Ishikawa (cell line): ENCODE measurements around the gene YIPF6.

Source experiments
- CEBPB ChIP-seq: IDR thresholded peaks from 2 replicates; pipeline ENCODE4 v1.6.1; 2012
- EP300 ChIP-seq: IDR thresholded peaks from 2 replicates; pipeline ENCODE4 v1.6.1; 2012; ENCODE audit warnings: borderline replicate concordance
- FOXM1 ChIP-seq: IDR thresholded peaks from 2 replicates; pipeline ENCODE4 v1.6.1; 2012; ENCODE audit warnings: low read depth, borderline replicate concordance
- NFIC ChIP-seq: IDR thresholded peaks from 2 replicates; pipeline ENCODE4 v1.6.1; 2012
- RAD21 ChIP-seq: IDR thresholded peaks from 2 replicates; pipeline ENCODE4 v1.6.1; 2012; ENCODE audit warnings: low read depth
- TAF1 ChIP-seq: IDR thresholded peaks from 2 replicates; pipeline ENCODE4 v1.6.1; 2012; ENCODE audit warnings: low read depth, mild to moderate bottlenecking
- TCF12 ChIP-seq: IDR thresholded peaks from 2 replicates; pipeline ENCODE4 v1.6.1; 2012; ENCODE audit warnings: low read depth
- TEAD4 ChIP-seq: IDR thresholded peaks from 2 replicates; pipeline ENCODE4 v1.6.1; 2012
- YY1 ChIP-seq: IDR thresholded peaks from 2 replicates; pipeline ENCODE4 v1.6.1; 2012; ENCODE audit warnings: low read depth
- ZBTB7A ChIP-seq: IDR thresholded peaks from 2 replicates; pipeline ENCODE4 v1.6.1; 2012; ENCODE audit warnings: low read depth
- TF ChIP-seq, protein P1 (sequence below): IDR thresholded peaks from 2 replicates; pipeline ENCODE4 v1.6.1; 2012
- TF ChIP-seq, protein P2 (sequence below): IDR thresholded peaks from 2 replicates; pipeline ENCODE4 v1.6.1; 2012
- TF ChIP-seq, protein P3 (sequence below): IDR thresholded peaks from 2 replicates; pipeline ENCODE4 v1.6.1; 2012; ENCODE audit warnings: low read depth, mild to moderate bottlenecking

DNA sequence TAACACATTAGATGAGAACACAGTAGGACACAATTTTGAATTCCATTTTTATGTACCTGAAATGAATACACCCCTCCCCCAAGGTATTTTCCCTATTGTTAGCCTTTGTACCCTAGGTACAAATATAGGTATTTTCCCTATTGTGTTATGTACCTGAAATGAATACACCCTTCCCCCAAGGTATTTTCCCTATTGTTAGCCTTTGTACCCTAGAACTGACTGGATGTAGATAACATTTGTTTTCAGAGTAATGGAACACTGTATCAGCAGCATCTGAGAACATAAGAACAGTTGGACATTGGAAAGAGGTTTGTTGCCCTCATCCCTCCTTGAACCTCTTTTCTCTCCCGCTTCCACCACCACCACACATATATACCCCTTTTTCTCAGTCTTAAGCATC lies 37.6 kb downstream of the YIPF6 start:
- no peak for TF ChIP-seq CEBPB
- TF ChIP-seq, protein P1, sequence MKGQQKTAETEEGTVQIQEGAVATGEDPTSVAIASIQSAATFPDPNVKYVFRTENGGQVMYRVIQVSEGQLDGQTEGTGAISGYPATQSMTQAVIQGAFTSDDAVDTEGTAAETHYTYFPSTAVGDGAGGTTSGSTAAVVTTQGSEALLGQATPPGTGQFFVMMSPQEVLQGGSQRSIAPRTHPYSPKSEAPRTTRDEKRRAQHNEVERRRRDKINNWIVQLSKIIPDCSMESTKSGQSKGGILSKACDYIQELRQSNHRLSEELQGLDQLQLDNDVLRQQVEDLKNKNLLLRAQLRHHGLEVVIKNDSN = no peak
- no peak for TF ChIP-seq FOXM1
- no peak for TF ChIP-seq RAD21
- TF ChIP-seq, protein P2, sequence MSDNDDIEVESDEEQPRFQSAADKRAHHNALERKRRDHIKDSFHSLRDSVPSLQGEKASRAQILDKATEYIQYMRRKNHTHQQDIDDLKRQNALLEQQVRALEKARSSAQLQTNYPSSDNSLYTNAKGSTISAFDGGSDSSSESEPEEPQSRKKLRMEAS = no peak
- no peak for TF ChIP-seq NFIC
- TF ChIP-seq EP300 = no peak
- TF ChIP-seq, protein P3, sequence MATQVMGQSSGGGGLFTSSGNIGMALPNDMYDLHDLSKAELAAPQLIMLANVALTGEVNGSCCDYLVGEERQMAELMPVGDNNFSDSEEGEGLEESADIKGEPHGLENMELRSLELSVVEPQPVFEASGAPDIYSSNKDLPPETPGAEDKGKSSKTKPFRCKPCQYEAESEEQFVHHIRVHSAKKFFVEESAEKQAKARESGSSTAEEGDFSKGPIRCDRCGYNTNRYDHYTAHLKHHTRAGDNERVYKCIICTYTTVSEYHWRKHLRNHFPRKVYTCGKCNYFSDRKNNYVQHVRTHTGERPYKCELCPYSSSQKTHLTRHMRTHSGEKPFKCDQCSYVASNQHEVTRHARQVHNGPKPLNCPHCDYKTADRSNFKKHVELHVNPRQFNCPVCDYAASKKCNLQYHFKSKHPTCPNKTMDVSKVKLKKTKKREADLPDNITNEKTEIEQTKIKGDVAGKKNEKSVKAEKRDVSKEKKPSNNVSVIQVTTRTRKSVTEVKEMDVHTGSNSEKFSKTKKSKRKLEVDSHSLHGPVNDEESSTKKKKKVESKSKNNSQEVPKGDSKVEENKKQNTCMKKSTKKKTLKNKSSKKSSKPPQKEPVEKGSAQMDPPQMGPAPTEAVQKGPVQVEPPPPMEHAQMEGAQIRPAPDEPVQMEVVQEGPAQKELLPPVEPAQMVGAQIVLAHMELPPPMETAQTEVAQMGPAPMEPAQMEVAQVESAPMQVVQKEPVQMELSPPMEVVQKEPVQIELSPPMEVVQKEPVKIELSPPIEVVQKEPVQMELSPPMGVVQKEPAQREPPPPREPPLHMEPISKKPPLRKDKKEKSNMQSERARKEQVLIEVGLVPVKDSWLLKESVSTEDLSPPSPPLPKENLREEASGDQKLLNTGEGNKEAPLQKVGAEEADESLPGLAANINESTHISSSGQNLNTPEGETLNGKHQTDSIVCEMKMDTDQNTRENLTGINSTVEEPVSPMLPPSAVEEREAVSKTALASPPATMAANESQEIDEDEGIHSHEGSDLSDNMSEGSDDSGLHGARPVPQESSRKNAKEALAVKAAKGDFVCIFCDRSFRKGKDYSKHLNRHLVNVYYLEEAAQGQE = no peak
- no peak for TF ChIP-seq TCF12
- no peak for TF ChIP-seq ZBTB7A
- TF ChIP-seq TEAD4 = no peak
- no peak for TF ChIP-seq YY1
- TF ChIP-seq TAF1 = no peak
